Measurements from ENCODE around the gene TRIM47.
A peak's percentile ranks its signal among the peaks of the same experiment; 100 is the strongest.

Gene TRIM47, protein sequence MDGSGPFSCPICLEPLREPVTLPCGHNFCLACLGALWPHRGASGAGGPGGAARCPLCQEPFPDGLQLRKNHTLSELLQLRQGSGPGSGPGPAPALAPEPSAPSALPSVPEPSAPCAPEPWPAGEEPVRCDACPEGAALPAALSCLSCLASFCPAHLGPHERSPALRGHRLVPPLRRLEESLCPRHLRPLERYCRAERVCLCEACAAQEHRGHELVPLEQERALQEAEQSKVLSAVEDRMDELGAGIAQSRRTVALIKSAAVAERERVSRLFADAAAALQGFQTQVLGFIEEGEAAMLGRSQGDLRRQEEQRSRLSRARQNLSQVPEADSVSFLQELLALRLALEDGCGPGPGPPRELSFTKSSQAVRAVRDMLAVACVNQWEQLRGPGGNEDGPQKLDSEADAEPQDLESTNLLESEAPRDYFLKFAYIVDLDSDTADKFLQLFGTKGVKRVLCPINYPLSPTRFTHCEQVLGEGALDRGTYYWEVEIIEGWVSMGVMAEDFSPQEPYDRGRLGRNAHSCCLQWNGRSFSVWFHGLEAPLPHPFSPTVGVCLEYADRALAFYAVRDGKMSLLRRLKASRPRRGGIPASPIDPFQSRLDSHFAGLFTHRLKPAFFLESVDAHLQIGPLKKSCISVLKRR

DNA sequence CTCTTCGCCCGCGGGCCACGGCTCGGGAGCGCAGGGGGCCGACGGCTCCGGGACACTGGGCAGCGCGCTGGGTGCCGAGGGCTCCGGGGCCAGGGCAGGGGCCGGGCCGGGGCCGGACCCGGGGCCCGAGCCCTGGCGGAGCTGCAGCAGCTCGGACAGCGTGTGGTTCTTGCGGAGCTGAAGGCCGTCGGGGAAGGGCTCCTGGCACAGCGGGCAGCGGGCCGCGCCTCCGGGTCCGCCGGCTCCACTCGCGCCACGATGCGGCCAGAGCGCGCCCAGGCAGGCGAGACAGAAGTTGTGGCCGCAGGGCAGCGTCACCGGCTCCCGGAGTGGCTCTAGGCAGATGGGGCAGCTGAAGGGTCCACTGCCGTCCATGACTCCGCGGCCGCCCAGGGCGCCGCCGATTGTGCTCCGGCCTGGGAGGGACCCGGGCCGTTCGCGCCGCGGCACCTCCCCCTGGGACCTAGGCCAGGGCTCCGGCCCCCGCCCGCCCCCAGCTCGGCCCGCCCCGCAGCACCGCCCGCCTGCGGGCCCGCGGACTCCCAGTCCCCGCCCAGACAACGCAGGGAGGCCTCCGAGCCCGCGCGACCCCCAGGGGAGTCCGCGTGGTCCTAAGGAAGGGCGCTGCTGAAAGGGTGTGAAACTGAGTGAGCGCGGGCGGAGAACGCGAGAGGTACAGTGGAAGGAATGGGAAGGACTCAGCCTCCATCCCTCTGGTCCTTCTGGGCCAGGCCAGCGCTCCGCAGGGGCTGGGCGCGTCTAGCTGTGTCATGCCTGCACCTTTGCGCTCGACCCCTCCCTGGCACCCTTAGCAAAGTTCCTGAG lies at the start of gene TRIM47:
TSS of gene TRIM47 (minus strand) at position 408 of the 825 bp plus-strand sequence. CDS start at position 375, 33 bp downstream.
- peak; percentile 59 to 70 for DNase-seq

DNA sequence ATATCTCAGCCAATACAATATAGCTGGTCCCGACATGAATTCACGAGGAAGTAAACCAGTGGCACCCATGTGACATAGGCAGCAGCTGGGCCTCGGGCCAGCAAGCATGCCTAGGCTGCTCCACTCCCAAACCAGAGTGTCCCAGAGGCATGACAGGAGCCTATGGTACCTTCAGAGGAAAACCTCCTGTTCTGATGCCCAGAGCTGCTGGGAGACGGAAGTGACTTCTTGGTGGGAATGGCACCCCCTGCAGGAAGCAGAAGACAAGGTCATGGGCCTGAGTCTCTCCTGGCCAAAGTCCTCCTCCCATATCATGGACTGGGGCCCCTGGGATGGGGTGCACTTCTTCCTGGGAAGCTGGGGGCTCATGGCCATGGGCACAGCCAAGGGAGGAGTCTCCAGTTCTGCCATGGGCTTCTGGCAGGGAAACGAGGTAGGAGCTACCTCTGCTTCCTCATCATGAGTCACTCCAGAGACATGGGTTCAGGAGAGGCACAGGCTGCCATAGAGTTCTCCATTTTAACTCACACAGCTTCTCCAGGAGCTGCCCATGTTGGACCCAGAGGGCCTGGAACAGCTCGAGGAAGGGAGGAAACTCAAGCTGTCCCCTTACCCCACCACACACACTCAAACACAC lies 49.0 kb upstream of the TRIM47 start:
- DNase-seq, result peak; percentile 31 to 48

DNA sequence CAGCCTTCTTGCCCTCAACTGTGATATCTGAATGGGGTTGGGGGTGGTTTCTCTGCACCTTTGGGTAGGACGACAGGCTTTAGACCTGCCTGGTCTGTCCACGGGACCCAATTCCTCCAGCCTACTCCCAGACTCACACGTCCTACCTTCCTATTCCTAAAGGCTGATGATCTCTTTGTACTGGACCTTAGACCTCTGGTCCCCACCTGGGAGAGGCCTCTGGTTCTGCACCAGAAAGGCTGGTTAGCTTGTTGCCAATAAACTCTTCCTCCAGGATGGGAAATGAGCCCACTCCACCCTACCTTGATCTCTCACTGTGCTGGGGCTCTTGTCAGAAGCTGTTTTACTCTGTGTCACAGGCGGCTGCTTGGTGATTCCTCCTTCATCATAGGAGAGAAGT lies 48.1 kb upstream of the TRIM47 start:
- DNase-seq, result no peak

DNA sequence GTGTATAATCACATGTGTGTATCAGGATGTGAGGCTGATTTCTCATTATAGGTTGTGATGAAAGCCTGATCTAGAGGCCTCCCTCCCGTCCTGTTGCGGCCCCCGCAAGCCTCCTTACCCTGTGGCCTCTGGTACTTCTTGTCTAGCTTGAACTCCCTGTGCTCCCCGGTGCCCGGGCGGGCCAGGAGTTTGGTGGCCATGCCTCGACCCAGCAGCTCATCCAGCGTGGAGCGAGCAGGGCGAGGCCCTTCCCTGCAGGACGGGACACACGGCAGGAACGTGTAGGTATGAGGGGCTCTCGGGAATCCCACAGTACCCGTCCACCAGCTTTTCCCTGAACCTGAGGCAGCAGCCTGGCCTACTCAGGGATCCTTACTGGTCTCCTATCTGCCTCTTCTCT lies 47.5 kb upstream of the TRIM47 start:
- DNase-seq, result no peak

DNA sequence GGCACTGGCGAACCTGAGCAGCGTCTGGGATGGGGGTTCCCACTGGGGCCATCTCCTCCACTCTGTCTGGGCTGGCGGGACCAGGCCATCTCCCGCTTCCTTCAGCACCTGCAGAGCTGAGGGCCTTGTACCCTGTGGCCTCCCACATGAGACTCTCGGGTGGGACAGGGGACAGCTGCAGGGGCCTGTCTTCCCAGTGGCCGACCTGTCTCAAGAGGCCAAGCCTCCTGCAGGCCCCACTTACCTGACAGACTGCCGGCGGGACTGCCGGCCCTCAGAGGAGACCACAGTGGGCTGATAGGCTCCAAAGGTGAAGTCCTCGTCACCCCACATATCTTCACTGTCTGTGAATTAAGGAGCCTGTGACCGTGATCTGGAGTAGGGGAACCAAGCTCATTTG lies 46.7 kb upstream of the TRIM47 start:
- DNase-seq, result no peak

DNA sequence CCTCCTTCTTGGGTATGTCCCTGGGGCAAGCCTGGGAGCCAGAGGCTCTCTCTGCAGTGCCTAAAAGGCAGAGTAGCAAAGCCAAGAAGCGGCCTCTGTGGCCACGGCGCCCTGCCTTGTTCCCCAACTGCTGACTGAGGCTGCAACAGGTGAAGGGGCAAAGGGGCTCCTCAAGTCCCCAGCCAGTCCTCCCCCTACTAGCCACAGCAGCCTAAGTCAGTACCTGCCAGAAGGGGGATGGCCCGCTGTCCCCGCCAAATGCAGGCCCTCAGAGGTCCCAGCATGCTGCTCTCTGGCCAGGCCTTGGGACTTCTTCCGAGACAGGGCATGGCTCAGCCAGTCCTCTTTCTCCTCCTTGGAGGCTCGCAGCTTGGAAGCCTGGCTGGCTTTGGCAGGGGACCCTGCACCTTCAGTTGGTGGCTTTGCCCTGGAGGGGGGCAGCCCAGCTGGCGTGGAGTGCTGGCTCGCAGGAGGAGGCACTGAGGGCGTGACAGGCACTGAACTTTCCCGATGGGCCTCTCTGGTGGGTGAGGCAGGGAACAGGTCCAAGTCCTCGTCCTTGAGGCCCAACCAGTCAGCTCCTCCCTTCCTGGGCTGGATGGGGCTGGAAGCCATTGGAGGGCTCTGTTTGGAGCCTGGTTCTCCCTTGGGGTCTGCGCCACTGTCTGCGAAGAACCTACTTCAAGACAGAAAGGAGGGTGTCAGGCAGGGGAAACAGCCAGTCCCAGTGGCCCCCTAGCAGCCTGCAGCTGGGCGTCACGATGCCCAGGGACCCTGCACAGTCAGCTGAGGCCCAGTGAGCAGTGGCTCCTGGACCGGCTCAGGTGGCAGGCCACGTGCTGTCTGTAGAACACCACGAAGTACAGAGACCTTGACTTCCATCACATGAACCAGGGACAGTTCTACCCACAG lies 44.8 kb upstream of the TRIM47 start:
- DNase-seq, result no peak

DNA sequence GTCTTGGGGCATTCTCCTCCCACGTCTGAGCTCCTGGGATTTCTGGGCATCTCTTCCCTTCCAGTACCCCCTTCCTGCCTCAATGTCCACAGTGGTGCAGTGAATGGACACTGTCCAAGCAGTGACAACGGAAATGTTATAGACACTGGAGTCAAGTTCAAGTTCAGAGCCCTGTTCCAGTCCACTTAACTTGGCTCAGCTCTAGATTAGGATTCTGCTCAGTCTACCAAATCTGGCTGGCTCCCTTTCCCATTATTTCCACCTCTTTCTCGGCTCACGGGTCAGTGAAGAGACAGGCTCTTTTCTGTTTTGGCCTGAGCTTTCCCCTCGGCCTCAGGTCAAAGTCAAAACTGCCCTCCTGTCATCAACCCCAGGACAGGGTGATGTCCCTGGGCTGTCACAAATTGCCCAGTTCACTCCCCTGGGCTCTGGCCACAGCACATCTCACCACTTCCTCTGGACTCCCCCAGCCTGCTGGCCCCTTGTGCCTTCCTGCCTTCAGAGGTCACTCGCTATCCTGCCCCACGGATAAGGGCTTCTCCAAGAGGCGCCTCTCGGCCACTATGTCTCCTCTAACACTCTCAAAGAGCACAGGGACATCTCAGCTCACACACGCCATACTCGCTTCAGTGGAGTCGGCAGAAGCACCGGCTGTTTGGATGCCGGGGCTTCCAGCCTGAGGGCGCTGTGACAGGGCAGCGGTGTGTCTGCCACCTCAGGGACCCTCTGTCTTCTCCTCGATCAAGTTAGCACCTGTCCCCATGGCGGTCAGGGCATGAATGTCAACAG lies 44.0 kb upstream of the TRIM47 start:
- DNase-seq, result no peak

DNA sequence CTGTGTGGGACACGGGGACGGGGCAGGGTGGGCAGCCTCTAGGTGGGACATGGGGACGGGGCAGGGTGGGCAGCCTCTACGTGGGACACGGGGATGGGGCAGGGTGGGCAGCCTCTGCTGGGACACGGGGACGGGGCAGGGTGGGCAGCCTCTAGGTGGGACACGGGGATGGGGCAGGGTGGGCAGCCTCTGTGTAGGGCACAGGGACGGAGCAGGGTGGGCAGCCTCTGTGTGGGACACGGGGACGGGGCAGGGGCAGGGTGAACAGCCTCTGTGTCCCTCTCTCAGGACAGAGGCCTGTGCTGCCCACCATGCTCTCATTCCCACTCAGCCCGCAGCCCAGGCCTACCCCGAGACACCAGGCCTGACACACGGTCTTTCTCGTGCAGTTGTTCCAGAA lies 43.2 kb upstream of the TRIM47 start:
- DNase-seq, result no peak

DNA sequence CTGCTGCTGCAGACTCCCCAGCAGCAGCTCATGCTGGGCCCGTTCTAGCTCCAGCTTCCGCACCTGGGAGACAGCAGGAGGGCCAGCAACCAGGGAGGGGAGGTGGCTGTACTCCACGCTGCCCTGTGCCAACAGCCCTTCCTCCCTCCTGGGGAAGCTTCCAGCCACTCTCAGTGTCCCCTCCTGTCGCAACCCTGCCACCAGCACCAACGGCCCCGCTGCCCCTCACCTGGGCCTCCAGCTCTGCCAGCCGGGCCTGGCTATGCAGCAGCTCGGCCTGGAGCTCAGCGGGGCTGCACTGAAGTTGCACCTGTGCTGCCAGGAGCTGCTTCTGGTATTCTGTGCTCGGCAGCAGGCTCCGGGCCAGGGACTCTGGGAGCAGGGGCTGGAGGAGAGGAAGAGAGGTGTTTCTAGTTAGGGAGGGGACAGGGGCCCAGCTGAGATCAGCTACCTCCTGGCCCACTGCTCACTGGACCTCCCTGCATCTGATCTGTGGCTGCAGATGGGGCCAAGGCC lies 41.7 kb upstream of the TRIM47 start:
- DNase-seq, result peak; percentile 89 to 94

DNA sequence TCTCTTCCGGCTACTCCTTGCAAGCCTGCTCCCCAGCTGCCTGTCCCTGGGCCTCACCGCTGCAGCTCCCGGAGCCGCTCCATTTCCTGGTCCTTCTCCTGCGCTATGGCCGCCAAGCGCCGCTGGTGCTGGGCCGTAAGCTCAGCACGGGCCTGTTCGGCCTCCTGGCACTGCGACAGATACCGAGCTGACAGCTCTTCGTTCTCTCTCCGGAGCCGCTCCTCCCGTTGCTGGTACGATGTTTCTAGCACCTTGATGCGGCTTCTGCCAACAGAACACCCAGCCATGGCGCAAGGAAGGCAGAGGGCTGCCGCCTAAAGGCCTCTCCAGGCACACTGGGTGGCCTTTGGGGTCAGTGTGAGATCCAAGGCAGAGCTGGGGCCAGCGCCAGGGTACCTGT lies 41.2 kb upstream of the TRIM47 start:
- DNase-seq, result peak; percentile 65 to 82

DNA sequence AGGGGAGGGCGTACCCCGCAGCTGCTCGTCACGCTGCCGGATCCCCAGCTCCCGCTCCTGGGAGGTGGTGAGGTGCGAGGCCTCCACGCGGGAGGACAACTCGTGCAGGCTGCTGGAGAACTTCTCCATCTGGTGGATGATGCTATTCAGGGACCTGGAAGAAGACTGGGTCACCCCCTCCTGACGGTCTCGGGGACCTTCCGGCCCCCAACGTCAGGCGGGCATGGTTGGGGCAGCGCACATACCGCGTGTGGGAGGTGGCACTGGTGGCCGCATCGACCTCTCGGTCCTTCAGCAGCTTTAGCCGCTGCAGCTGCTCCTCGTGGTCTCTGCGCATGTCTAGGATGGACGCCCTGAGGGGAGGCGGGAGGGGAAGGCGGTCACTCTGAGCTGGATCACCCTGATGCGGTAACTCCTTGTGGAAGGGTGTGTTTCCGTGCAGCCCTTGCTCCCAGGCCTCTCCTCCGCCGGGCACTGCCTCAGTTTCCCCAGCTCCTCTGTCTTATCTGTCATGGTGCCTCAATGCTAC lies 39.6 kb upstream of the TRIM47 start:
- DNase-seq, result no peak

DNA sequence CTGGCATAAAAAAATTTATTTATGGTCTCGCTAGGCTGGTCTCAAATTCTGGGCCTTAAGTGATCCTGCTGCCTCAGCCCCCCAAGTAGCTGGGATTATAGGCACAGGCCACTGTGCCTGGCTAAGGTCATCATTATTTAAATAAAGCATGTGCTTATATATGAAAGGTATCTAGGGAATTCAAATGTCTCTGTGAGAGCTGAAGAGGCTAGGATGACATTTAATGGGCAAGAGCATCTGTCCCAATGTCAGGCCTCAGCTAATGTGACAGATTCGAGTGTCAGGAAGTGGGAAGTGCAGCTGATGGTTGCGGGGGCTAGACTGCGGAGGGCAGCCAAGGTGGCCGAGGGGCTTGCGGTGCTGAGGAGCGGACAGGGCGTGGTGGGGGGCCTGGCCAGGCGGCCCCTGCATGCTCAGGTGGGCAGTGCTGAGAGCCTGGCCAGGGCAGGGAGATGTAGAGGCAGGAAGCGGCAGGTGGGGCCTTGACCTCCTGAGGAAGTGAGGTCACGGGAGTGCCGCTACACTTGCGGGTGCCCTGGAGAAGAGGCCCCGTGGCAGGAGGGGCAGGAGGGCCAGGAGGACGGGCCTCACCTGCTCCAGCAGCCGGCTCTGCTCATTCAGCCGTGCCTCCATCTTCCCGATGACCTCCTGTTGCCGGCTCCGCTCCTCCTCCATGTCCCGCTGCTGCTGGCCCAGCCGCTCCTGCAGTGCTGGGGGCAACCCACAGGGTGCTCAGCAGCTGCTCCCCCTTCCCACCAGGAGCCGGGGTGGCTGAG lies 38.9 kb upstream of the TRIM47 start:
- DNase-seq, result no peak

DNA sequence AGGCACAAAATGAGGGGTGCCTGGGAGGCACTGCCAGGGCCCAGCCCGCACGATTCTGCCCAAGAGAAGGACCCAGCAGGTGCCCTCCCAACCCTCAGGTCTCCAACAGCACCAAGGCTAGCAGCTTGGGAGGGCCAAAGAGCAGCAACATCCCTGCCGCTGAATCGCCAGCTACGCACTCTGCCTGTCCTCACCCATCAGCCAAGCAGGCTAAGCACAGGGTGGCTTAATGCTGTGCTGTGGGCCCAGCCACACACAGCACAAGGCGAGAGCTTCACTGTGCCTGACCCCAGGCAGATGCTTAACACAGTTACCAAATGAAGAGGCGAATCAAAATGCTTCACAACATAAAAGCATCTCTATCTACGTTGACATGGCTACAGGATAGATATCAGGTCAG lies 36.9 kb upstream of the TRIM47 start:
- no peak for DNase-seq

DNA sequence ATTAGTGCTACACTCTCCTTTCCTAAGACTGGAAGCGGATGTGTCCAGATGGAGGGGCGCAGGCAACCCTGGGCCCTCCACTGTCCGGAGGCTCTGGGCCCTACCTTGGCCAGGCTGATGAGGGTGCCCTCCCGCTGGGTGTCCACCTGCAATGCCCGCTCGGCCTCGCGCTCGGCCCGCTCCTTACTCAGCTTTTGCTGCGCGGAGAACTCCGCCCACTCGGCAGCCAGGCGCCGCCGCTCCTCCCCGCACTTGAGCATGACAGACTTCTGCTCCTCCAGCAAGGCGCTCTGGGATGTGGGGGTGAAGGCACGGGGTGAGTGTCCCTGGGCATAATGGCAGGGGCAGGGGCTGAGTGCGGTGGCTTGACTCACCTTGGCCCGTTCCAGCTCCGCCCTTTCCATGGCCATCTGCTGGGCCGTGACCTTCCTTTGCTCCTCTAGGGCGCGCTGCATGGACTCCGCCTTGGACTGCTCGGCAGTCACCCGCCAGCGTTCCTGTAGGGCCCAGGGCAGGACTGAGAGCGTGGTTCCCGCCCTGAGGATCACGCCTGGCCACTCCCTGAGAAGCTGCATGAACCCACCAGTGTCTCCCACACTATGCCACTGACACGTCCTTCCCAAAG lies 36.4 kb upstream of the TRIM47 start:
- no peak for DNase-seq

DNA sequence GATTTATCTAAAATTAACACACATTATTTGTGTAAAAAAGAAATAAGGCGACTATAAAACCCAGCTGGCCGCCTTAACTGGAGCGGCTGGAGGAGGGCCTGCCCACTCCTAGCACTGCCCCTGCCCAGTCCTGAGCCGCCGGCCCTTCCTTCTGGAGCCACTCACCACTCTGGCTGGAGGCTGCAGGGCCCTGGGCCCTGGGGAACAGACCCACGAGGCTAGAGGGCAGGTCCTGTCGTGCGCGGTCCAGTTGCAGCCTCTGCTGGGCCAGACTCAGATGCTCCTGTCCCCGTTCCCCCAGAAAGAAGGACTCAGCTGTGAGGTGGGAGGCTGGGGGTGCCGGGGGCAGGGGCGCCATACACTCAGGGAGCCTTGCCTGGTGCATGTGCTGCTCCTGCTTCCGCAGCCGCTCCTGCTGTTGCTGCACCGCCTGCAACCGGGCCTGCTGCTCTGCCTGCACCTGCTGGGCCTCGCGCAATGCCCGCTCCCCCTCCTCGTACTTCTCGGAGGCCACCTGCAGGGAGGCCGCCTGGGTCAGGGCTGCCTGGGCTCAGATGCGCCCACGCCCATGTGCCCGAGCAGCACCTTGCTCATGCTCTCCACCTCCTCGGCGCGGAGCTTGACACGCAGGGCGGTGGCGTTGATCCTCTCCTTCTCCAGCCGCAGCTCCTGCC lies 35.3 kb upstream of the TRIM47 start:
- no peak for DNase-seq

DNA sequence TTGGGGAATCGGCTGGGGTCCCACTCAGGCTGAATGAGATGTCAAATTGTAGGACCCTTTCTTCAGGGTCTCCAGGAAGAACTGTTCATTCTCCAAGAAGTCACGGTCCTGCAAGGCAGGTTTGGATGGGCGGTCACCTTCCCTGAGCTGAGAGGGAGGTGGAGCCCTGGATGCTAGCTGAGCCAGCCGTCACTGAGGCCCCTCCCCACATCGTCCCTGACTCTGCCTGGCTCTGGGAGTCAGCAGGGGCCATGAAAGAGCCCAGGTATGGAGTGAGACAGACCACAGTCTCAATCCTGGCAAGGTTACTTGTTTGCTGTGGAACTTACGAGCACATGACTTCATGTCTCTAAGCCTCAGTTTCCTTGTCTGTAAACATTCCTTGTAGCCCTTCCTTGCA lies 32.3 kb upstream of the TRIM47 start:
- DNase-seq, result peak; percentile 65 to 88

DNA sequence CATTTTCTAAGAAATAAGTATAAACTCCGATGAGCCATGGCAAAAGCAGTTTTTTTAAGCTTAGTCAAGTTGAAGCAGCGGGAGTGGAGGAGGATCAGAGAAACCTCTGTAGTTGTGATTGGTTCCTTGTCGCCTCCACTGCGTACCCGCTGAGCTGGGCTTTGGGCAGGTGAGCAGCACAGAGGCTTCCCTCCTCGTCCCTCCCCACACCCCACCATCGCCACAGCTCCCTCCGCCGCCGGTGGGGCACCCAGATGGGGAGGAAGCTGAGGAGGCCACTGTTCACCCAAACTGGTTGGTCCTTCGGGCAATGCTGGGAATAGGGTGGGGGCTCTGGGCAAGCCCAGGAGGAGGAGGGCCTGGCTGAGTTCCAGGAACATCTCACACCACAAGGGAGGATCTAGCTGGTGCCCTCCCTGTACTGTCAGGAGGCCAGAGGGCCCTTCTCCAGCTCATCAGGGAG lies 31.5 kb upstream of the TRIM47 start:
- peak; percentile 90 to 98 for DNase-seq

DNA sequence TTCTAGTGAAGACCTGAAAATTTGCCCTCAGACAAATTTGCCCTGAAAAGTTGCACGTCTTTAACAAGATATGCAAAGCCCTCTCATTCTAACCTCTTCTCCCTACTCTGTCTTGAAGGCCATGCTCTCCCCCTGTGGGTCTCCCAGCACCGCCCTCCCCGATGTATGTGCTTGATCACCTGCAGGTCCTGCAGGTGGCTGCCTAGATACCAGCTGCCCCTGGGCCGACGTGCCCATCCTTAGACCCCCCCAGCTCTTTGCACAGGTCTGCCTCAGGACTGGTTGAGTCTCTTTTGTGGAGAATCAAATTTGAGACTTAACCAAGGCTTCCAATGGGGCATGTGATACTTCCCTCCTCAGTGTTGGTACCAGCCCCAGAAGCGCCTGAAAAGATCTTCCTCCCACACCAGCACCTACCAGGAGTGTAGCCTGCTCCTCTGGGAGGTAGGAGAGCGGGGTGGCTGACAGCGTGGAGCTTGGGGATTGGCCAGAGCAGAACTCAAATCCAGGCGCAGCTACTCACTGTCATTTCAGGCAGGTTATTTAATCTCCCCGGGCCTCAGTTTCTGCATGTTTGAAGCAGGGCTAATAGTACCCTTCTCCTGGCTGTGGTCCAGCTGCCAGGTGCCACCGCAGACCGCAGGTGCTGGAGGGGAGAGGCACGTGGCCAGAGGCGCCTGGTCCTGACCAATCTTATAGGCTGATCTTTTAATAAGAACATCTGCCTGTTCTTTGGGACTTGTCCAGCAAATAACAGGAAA lies 30.9 kb upstream of the TRIM47 start:
- DNase-seq, result peak; percentile 97 to 100

Measured in NCI-H2081 (cell line).